Spleen (tissue), 11 donors: Measurements from ENCODE around the gene CCDC83. TPM values are rescaled to one million over a fixed set of nuclear protein-coding genes. Genes with fewer than 3 reads are reported as not detected.
"Not testable (repeated sequence)": the region's sequence is repeated elsewhere in the genome, so short reads cannot be mapped to it uniquely, and the experiment has no call there.

Source experiments
- DNase-seq: peaks from one replicate; pipeline ENCODE4 v3.0.0-alpha.2; 2020
- H3K27ac ChIP-seq, 8 donors: fragments of 200-600 bp; sonication (generic) in 7 of 8; 1 replicate in 4 of 8; 2 replicates in 4 of 8; pipeline versions ENCODE4 v1.5.0 to v1.8.0; 2016 to 2021; ENCODE audit warnings: inconsistent platforms in 4 of 8, mild to moderate bottlenecking in 4 of 8, moderate library complexity in 1 of 8
- H3K27me3 ChIP-seq, 7 donors: fragments of 200-600 bp; sonication (generic) in 6 of 7; replicated peaks in 1 of 7; 1 replicate in 4 of 7; 2 replicates in 3 of 7; pipeline versions ENCODE4 v1.5.0 to v1.8.0; 2016 to 2021; ENCODE audit warnings: inconsistent platforms in 3 of 7, mild to moderate bottlenecking in 1 of 7
- H3K36me3 ChIP-seq, 6 donors: fragments of 200-600 bp; sonication (generic) in 5 of 6; 1 replicate in 4 of 6; 2 replicates in 2 of 6; pipeline versions ENCODE4 v1.5.0 to v1.8.0; 2016 to 2021; ENCODE audit warnings: inconsistent platforms in 2 of 6
- H3K4me1 ChIP-seq, 6 donors: fragments of 200-600 bp; sonication (generic) in 5 of 6; 1 replicate in 3 of 6; 2 replicates in 3 of 6; pipeline versions ENCODE4 v1.5.0 to v1.8.0; 2016 to 2021; ENCODE audit warnings: inconsistent platforms in 3 of 6
- H3K4me3 ChIP-seq, 8 donors: fragments of 200-600 bp; sonication (generic) in 7 of 8; 1 replicate in 4 of 8; 2 replicates in 4 of 8; pipeline versions ENCODE4 v1.5.0 to v1.8.0; 2016 to 2021; ENCODE audit warnings: inconsistent platforms in 4 of 8, mild to moderate bottlenecking in 4 of 8, moderate library complexity in 2 of 8
- H3K9me3 ChIP-seq, 8 donors: fragments of 200-600 bp; sonication (generic) in 7 of 8; 1 replicate in 4 of 8; 2 replicates in 4 of 8; pipeline versions ENCODE4 v1.5.0 to v1.8.0; 2016 to 2021; ENCODE audit warnings: inconsistent platforms in 4 of 8
- POLR2A ChIP-seq, 3 donors: fragments of 450-650 bp; IDR thresholded peaks; one replicate each; pipeline ENCODE4 v1.5.1; 2017; ENCODE audit warnings: antibody characterized with exemption in 3 of 3, mild to moderate bottlenecking in 1 of 3
- POLR2AphosphoS5 ChIP-seq, 3 donors: sonication (generic); formaldehyde crosslinking; IDR thresholded peaks; one replicate each; pipeline ENCODE4 v1.5.1; 2017; ENCODE audit warnings: antibody characterized with exemption in 3 of 3
- WGBS, 5 donors: extraction: QIAGEN DNeasy Blood & Tissue Kit in 3 of 5; methylation state at CpG; one replicate each; pipeline versions ENCODE4 v1.1.5 to v1.1.7; 2013 to 2018; 5-methylcytosine and 5-hydroxymethylcytosine counted together
- intact Hi-C: fragments of 100-400 bp; cut with DNase I; formaldehyde crosslinking; loops from one replicate; pipeline ENCODE4 v1.15.0; 2023; ENCODE audit warnings: low total_unique reads
- polyA plus RNA-seq, 3 donors: library from polyadenylated mRNA; stranded (reverse); fragments of 200-250 nt; gene quantifications; one replicate each; pipeline ENCODE4 v1.2.1, GENCODE V29; 2013
- total RNA-seq, 7 donors: library from RNA; depleted of rRNA in 3 of 7; stranded (reverse); fragments of >200 nt in 3 of 7; fragmentation: NEBNext Ultra II Directional in 4 of 7; extraction: Animal tissue kit (Norgen Biotek cat#: 25700) in 4 of 7; gene quantifications; one replicate each; pipeline versions ENCODE4 v1.1.0 to v1.2.1, GENCODE V29; 2016 to 2021
- TF ChIP-seq, protein P1 (sequence below), 11 experiments: fragments of 200-600 bp in 7 of 11; fragments of 450-650 bp in 4 of 11; sonication (generic) in 4 of 11; IDR thresholded peaks in 8 of 11; conservative IDR thresholded peaks in 3 of 11; 1 replicate in 7 of 11; 2 replicates in 4 of 11; pipeline versions ENCODE4 v1.4.0 to v1.8.0; 2016 to 2021; ENCODE audit warnings: antibody characterized with exemption in 11 of 11, inconsistent platforms in 4 of 11, mild to moderate bottlenecking in 1 of 11
- donor health status: healthy with polysubstance abuse.
- donor health status: DM: no; HTN: no; CAD: no; lungs with moderate emphysema.
- donor health status: DM: no; HTN: no; CAD: no.
- donor health status: Bipolar disorder and iron deficiency.
- donor health status: healthy.
- donor health status: DM: no; HTN: no; CAD: no.
- donor health status: DM: yes; HTN: yes; CAD: no.

CCDC83 gene
- total and polyA plus RNA-seq, 10 donors = not detected

DNA sequence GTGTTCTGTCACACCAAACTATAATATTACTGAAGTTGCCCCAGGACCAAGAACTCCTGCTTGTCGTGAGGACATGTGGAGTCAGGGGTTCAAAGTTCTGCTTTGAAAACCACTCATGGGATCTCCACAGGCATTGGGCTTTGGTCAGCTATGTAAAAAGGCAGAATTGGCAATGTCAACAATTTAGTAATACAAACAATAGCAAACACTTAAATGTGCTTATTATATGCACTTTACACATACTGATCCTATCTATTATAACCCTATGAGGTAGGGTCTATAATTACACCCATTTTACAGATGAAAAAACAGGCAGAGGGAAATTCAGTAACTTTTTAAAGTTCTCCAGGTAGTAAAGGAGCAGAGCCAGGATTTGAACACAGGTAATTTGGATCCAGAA, 94.6 kb downstream of the CCDC83 start:
- intact Hi-C loops = no loop called here
- Histone ChIP-seq H3K4me1 (peaks cover 6 to 52% (median 28%) of the 10 kb centered on the region in 6 donors), H3K9me3 (peaks cover 0 to 41% (median 25%) of the 10 kb centered on the region in 8 donors), H3K36me3 (peaks cover 0 to 19% (median 4%) of the 10 kb centered on the region in 6 donors), H3K27me3 (no peaks in the 10 kb centered on the region), H3K27ac (peak overlapping the region in 1 of 8 donors; percentile 0), H3K4me3 (no peak overlapping the region)
- WGBS, 5 donors = 77 to 89% (median 87%) methylated on average over 1 of the region's 1 CpG
- no peak for DNase-seq
- TF ChIP-seq POLR2AphosphoS5 (IDR thresholded peaks at IDR 0.05) = no peak
- TF ChIP-seq POLR2A (IDR thresholded peaks at IDR 0.05) = no peak
- TF ChIP-seq, protein P1, sequence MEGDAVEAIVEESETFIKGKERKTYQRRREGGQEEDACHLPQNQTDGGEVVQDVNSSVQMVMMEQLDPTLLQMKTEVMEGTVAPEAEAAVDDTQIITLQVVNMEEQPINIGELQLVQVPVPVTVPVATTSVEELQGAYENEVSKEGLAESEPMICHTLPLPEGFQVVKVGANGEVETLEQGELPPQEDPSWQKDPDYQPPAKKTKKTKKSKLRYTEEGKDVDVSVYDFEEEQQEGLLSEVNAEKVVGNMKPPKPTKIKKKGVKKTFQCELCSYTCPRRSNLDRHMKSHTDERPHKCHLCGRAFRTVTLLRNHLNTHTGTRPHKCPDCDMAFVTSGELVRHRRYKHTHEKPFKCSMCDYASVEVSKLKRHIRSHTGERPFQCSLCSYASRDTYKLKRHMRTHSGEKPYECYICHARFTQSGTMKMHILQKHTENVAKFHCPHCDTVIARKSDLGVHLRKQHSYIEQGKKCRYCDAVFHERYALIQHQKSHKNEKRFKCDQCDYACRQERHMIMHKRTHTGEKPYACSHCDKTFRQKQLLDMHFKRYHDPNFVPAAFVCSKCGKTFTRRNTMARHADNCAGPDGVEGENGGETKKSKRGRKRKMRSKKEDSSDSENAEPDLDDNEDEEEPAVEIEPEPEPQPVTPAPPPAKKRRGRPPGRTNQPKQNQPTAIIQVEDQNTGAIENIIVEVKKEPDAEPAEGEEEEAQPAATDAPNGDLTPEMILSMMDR (IDR thresholded peaks at IDR 0.05 in 8 of 11, conservative IDR thresholded peaks at IDR 0.05 in 3 of 11) = no peak

DNA sequence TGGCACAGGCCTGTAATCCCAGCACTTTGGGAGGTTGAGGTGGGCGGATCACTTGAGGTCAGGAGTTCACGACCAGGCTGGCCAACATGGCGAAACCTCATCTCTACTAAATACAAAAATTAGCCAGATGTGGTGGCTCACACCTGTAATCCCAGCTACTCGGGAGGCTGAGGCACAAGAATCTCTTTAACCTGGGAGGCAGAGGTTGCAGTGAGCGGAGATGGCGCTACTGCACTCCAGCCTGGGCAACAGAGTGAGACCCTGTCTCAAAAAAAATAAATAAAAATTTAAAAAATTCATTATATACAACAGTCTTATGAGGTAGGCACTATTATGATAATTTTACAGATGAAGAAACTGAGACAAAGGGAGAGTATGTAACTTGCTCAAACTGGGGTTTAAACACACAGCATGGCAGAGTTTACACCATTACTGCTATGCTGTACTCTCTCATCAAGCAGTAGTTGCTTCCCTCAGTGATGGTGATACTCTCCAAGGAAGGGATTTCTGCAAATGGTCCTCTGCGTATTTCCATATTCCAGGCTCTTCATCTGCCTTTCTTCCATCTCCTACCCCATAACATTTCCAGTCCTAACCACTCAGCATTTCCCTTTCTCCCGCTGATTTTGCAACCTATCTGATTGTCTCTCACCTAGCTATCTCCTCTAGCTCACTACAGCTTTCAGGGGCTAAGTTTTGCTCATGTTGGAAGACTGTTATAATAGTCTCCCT, 95.3 kb downstream of the CCDC83 start:
- WGBS, 5 donors = 93 to 98% (median 95%) methylated on average over 8 of the region's 8 CpGs
- no peak for DNase-seq

DNA sequence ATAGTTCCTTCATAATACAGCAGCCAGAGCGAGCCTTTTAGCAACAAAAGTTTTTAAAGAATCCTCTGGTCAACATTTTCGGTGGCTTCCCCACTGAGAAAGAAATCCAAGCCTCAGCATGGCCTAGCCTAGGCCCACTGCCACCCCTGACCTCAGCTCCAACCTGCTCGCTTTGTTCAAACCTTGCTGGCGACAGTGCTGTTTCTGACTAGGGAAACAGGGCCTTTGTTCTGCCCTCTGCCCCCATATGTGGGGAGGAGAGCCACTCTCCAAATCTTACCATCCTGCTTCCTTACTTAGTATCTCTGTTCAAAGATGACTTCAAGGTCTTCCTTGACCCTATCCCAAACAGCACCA, 95.8 kb downstream of the CCDC83 start:
- no peak for DNase-seq
- TF ChIP-seq, protein P1 (IDR thresholded peaks at IDR 0.05 in 8 of 11, conservative IDR thresholded peaks at IDR 0.05 in 3 of 11) = no peak
- TF ChIP-seq POLR2AphosphoS5 (IDR thresholded peaks at IDR 0.05) = peak in 2 of 3 donors; percentile 55 to 57
- WGBS, 5 donors = 90 to 99% (median 98%) methylated on average over 4 of the region's 4 CpGs
- no peak overlapping the region for H3K27ac ChIP-seq
- peaks cover 0 to 31% (median 16%) of the 10 kb centered on the region in 6 donors for H3K36me3 ChIP-seq
- no peak overlapping the region for H3K4me3 ChIP-seq
- peaks cover 0 to 31% (median 21%) of the 10 kb centered on the region in 8 donors for H3K9me3 ChIP-seq
- peaks cover 8 to 59% (median 29%) of the 10 kb centered on the region in 6 donors for H3K4me1 ChIP-seq
- intact Hi-C loops = no loop called here
- H3K27me3 ChIP-seq = no peaks in the 10 kb centered on the region

More for the DNA sequence above, 95.3 kb downstream of the CCDC83 start:
- Histone ChIP-seq H3K9me3 (peaks cover 0 to 34% (median 21%) of the 10 kb centered on the region in 8 donors), H3K27ac (no peak overlapping the region), H3K4me3 (no peak overlapping the region), H3K4me1 (peaks cover 6 to 58% (median 29%) of the 10 kb centered on the region in 6 donors), H3K36me3 (peaks cover 0 to 26% (median 11%) of the 10 kb centered on the region in 6 donors), H3K27me3 (no peaks in the 10 kb centered on the region)
- TF ChIP-seq POLR2AphosphoS5 (IDR thresholded peaks at IDR 0.05) = no peak
- TF ChIP-seq, protein P1 (IDR thresholded peaks at IDR 0.05 in 8 of 11, conservative IDR thresholded peaks at IDR 0.05 in 3 of 11) = no peak
- no peak for TF ChIP-seq POLR2A (IDR thresholded peaks at IDR 0.05)
- intact Hi-C loops = no loop called here

DNA sequence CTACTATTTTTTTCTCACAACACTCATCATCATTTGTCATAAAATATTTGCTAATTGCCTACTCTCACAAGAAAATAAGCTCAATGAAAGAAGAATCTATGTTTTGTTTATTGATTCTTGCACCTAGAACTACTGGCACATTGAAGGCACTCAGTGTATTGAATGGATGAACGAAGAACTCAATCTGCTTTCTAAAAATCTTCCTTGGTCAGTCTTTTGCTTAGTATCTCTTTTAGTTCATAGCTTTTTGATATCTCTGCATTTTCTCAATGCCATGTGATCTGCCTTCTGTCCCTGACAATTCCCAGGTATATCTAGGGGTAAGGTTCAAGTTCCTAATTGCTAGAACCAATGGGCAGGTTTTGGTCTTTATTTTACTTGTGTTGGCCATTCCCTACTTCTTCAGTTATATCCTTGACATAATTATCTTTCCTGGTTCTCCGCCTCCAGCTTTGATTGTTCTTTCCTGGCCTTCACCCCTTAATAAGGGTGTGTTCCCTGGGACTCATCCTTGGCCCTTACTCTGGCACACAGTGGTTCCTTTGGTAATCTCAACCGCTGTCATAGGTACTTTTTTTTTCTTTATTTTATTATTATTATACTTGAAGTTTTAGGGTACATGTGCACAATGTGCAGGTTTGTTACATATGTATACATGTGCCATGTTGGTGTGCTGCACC, 96.4 kb downstream of the CCDC83 start:
- WGBS, 5 donors = 86 to 93% (median 88%) methylated on average over 3 of the region's 3 CpGs
- TF ChIP-seq, protein P1 (IDR thresholded peaks at IDR 0.05 in 8 of 11, conservative IDR thresholded peaks at IDR 0.05 in 3 of 11) = no peak
- no peak for TF ChIP-seq POLR2A (IDR thresholded peaks at IDR 0.05)
- TF ChIP-seq POLR2AphosphoS5 (IDR thresholded peaks at IDR 0.05) = peak in 1 of 3 donors; percentile 36
- H3K4me1 ChIP-seq = peaks cover 8 to 59% (median 27%) of the 10 kb centered on the region in 6 donors
- H3K27me3 ChIP-seq = no peaks in the 10 kb centered on the region
- DNase-seq = no peak
- H3K36me3 ChIP-seq = peaks cover 0 to 37% (median 21%) of the 10 kb centered on the region in 6 donors
- H3K27ac ChIP-seq = no peak overlapping the region
- H3K9me3 ChIP-seq = peaks cover 0 to 31% (median 21%) of the 10 kb centered on the region in 8 donors
- intact Hi-C loops = no loop called here
- no peak overlapping the region for H3K4me3 ChIP-seq

DNA sequence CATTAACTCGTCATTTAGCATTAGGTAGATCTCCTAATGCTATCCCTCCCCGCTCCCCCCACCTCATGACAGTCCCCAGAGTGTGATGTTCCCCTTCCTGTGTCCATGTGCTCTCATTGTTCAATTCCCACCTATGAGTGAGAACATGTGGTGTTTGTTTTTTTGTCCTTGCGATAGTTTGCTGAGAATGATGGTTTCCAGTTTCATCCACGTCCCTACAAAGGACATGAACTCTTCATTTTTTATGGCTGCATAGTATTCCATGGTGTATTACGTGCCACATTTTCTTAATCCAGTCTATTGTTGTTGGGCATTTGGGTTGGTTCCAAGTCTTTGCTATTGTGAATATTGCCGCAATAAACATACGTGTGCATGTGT, 96.9 kb downstream of the CCDC83 start:
- intact Hi-C loops, H3K27ac ChIP-seq, H3K27me3 ChIP-seq, DNase-seq, H3K4me3 ChIP-seq: not testable (repeated sequence)
- 92 to 98% (median 92%) methylated on average over 6 to 7 of the region's 7 CpGs for WGBS, 5 donors
- Histone ChIP-seq H3K4me1 (peaks cover 8 to 59% (median 22%) of the 10 kb centered on the region in 6 donors), H3K36me3 (peaks cover 0 to 42% (median 26%) of the 10 kb centered on the region in 6 donors), H3K9me3 (peaks cover 0 to 31% (median 21%) of the 10 kb centered on the region in 8 donors)
